Measurements from ENCODE around the gene DENND1C.
"Not testable (repeated sequence)": the region's sequence is repeated elsewhere in the genome, so short reads cannot be mapped to it uniquely, and the experiment has no call there.

The DENND1C gene

DNA sequence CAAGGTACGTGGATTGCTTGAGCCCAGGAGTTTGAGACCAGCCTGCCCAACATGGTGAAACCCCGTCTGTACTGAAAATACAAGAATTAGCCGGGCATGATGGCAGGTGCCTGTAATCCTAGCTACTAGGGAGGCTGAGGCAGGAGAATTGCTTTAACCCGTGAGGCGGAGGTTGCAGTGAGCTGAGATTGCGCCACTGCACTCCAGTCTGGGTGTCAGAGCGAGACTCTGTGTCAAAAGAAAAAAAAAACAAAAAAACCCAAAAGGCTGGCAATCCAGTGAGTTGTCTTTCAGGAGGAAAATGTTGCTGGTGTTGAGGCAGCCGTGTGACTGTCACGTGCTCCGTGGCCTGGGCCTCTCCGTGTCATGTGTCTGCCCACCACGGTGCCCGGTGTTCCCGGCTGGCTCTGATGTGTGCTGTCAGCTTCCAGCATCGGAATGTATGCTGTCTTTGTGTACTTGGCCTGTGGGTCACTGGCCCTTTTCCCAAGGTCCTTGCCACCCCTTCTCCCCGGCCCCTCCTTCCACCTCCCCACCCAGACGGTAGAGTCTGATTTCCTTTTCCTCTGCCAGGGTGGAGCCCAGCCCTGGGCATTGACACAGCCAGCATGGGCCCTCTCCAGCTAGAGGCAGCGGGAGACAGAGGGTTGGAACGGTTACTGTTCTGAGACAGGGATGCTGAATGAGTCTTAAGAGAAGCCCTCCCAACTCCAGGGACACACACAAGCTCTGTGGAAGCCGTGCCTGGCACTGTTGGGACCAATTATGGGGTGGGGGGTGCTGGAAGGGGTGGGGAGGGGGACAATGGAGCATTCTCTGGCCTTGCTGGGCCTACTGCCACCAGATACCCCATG, 27.8 kb upstream of the DENND1C start:
- DNase-seq (ENCODE audit: insufficient read length, low spot score) (no peak), FAIRE-seq (no peak)

DNA sequence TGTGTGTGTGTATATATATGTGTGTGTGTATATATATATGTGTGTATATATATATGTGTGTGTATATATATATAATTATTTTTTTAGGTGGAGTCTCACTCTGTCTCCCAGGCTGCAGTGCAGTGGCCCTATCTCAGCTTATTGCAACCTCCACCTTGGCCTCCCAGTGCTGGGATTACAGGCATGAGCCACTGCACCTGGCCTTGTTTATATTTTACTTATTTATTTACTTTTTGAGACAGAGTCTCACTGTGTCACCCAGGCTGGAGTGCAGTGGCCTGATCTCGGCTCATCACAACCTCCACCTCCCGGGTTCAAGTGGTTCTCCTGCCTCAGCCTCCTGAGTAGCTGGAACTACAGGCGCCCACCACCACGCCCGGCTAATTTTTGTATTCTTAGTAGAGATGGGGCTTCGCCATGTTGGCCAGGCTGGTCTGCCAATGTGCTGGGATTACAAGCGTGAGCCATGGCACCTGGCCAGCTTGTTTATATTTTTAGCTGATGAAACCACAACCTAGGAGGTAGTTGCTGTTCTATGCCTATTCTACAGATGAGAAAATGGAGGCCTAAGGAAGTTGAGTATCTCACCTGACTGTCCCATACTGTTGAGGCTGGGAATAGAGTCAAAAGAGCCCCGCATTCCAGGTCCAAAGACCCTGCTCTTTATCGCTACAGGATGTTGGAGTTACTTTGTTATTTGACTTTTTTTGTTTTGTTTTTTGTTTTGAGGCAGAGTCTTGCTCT, 26.6 kb upstream of the DENND1C start:
- DNase-seq (ENCODE audit: insufficient read length, low spot score); FAIRE-seq: not testable (repeated sequence)

DNA sequence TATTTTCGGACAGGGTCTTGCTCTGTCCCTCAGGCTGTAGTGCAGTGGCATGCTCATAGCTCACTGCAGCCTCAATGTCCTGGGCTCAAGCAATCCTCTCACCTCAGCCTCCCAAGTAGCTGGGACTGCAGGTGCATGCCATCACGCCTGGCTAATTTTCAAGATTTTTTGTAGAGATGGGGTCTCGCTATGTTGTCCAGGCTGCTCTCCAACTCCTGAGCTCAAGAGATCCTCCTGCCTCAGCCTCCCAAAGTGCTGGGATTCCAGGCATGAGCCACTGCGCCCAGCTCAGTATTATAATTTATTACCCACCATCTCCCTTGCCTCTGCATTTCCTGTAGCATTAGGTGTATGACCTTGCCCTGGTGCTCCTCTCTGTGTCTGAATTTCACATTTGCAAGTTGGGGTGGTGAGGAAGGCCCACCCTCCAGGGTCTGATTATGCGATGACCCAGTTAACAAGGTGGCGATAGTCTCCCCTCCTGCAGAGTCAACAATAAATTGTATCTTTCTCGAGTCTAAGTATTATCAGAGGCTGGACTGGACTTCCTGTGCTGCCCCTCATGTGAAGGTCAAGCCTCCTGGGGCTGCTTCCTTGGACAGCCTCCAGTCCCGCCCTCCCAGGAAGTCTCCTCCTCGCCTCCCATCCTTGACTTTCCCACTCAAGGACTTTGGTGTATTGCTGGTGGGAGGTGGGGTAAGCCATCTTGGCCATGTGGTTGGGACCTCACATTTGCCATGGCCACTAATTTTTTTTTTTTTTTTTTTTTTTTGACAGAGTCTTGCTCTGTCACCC, 22.0 kb upstream of the DENND1C start:
- DNase-seq (ENCODE audit: insufficient read length, low spot score) (no peak), FAIRE-seq (no peak)

DNA sequence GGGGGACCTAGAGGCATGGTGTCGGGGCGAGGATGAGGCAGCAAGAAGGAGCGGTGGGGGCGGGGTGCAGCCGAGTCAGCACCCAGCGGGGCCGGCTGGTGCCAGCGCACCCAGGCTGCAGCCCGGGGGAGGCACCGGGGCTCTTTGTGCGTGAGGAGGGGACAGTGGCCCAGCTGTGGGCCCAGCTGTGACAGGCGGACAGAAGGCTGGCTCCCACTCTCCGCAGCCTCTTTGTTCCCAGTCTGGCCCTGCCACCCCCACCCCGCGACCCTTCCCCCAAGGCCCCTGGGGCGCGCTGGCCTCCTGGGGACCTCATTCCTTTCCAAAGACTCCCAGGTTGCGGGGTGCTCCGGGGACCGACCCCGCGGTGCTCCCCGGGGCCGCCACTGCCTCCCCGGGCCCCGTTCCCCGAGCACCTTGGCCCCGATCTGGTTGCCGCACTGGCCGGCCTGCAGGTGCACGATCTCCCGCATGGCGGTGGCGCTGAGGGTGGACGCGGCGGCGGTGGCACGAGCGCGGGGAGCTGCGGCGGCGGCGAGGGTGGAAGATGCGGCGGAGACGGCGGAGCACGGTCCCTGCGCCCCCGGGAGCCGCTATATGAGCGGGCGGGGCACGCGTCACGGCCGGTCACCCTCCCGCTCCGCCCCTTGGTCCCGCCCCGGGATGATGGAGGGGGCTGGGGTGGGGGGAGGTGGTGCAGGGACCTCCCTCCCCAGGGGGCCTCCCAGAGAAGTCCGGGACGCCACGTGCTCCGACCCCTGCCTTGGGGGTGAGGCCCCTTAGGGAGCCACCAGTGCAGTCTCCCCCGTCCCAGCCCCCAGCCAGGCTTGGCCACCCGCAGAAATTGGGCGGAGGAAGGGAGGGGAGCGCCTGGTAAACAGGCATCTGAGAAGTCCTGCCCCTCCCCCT, 20.4 kb upstream of the DENND1C start, which contains the start of gene TUBB4A:
Gene TUBB4A (minus strand): TSS at position 570 of the 909 bp plus-strand sequence. CDS start 97 bp downstream, at position 473.
- FAIRE-seq (peak; percentile 56), DNase-seq (ENCODE audit: insufficient read length, low spot score) (no peak)

DNA sequence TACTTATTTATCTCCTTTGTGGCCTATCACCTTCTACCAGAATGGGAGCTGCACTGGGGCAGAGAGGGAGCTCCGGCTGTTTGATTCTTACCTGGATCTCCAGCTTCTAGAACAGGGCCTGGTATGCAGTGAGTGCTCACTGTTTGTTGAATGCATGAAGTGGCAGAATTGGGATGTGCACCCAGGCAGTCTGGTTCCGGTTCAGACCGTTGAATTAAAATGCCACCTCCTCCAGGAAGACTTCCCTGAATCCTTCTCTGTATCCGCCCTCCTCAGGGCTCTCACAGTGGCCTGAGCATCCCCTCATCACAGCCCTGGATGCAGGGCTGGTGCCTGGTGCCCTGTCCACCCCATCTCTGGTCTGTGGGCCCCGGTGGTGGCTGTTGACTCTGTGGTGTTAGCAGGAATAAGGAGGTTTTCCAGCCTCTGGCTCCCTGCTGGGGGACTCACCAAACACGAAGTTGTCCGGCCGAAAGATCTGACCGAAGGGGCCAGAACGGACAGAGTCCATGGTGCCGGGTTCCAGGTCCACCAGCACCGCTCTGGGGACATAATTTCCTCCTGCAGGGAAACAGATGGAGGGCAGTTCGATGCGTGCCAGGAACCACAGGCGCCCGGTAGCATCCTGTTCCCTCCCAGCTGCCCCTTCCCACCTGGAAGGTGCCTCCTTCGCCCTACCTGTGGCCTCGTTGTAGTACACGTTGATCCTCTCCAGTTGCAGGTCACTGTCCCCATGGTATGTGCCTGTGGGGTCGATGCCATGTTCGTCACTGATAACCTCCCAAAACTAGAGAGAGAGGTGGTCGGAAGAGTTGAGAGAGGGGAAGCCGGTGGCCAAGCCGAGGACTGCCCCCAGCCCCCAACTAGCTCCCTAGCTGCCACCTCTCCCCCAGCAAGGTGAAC, 19.5 kb upstream of the DENND1C start:
- FAIRE-seq (no peak), DNase-seq (ENCODE audit: insufficient read length, low spot score) (no peak)

DNA sequence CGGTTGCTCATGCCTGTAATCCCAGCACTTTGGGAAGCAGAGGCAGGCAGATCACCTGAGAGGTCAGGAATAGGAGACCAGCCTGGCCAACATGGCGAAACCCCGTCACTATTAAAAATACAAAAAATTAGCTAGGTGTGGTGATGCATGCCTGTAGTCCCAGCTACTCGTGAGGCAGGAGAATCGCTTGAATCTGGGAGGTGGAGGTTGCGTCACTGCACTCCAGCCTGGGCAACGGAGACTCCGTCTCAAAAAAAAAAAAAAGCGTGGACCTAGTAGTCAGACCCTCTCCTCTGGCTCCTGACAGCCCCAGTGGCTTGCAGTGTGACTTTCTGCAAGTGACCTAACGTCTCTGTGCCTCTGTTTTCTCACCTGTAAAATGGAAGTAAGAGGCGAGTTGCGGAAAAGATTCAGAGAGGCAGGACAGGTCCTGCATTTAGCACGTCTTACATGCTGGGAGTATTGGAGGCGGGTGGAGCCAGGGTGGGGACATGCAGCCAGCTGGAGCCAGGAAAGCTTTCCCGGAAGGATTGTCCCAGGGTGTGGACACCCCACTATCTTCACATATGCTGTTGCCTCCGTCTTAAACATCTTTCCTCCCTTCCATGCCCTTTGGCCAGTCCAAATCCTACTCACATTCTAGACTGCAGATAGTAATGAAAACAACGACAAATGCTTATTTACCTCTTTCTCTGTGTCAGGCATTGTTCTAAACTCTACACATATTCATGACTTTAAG, 17.6 kb upstream of the DENND1C start:
- no peak for DNase-seq (ENCODE audit: insufficient read length, low spot score)

DNA sequence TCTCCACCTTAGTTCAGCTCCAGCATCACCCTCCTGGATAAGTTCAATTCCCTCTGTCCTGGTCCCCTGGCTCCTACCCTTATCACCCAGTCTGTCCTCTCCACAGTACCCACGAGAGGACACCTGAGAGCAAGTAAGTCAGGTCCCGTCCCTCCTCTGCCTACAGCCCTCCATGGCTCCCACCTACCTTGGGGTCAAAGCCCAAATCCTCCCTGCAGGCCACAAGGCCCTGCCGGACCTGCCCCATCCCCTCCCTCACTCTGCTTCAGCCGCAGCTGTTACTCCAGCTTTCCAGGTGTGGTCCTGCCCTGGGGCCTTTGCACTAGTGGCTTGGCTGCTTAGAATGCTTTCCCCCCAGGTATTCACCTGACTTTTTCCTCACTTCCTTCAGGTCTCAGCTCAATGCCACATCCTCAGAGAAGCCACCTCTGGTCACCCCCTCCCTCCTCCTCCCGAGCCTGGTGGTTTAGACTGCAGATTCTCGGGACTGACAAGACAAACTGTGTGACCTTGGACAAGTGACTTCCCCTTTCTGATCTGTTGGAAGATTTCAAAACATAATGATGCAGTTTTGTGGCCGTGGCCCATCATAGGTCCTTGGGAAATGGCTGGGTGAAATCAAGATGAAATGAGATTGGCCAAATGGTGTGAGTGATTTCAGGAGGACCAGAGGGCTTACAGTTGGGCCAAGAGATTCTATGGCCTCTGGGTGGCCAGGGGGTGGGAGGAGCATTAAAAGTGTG, 16.9 kb upstream of the DENND1C start:
- DNase-seq (ENCODE audit: insufficient read length, low spot score) (no peak), FAIRE-seq (no peak)

More for the DNA sequence above, 17.6 kb upstream of the DENND1C start:
- no peak for FAIRE-seq

DNA sequence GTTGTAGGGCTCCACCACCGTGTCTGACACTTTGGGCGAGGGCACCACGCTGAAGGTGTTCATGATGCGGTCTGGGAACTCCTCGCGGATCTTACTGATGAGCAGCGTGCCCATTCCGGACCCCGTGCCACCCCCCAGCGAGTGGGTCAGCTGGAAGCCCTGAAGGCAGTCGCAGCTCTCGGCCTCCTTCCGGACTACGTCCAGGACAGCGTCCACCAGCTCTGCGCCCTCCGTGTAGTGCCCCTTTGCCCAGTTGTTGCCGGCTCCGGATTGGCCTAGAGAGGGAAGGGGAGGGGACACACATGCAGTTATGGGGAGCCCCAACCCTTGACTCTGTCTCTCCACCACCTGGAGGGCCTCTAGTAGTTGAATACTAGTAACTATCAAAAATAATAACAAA, 14.4 kb upstream of the DENND1C start:
- FAIRE-seq (no peak), DNase-seq (ENCODE audit: insufficient read length, low spot score) (no peak)

DNA sequence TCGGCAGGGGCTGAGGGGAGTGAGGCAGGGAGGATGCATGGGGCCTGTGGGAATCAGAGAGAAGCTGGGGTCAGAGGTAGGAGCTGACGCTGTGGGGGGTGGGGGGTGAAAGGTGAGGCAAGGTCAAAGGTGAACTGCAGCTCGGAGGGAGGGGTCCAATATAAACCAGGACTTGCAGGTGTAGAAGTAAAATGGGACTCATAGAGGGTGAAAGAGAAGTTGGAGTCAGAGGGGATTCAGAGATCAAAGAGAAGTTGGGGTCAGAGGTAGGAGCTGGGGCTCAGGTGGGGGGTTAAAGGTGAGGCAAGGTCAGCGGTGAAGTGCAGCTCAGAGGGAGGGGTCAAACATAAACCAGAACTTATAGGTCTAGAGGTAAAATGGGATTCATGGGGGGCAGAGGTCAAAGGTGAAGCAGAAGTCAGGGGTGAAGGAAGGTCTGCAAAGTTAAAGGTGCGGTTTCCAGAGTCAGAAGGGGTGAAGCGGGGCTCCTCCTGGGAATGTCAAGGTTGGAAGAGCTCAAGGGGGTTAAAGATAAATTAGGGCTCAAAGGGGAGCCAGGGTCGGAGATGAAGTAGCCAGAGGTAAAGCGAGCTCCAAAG, 12.9 kb upstream of the DENND1C start:
- DNase-seq (ENCODE audit: insufficient read length, low spot score) = no peak
- no peak for FAIRE-seq

DNA sequence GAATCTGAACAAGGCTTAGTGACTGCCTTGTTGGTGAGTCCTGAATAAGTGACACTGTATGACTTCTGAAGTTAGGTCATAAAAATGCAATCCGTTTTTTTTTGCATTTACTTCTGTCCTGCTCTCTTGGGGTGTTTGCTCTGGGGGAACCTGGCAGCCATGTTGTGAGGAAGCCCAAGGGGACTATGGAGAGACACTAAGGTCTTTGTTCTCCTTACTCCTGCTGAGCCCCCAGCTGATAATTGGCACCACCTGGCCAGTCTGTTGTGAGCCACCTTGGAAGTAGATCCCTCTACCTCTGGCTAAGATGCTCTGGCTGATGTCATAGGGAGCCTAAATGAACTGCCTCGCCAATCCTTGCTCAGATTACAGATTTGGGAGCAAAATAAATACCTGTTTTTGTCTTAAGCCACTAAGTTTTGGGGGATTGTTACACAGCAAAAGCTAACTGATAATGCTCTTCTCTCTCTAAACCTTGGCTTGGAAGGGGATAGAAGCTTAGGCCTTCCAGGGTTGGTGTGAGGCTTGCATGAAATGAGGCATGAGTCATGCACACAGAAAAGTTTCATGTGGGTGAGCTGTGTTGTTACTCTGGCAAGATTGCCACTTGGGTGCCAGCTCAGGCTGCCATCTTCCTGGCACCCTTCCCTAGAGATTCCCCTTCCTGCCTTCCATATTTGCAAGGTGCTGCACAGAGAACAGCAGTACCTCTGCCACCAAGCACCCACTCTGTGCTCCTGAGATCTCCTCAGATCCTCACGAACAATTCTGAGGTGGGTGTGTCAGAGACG, 10.4 kb upstream of the DENND1C start:
- DNase-seq (ENCODE audit: insufficient read length, low spot score) (no peak), FAIRE-seq (no peak)

DNA sequence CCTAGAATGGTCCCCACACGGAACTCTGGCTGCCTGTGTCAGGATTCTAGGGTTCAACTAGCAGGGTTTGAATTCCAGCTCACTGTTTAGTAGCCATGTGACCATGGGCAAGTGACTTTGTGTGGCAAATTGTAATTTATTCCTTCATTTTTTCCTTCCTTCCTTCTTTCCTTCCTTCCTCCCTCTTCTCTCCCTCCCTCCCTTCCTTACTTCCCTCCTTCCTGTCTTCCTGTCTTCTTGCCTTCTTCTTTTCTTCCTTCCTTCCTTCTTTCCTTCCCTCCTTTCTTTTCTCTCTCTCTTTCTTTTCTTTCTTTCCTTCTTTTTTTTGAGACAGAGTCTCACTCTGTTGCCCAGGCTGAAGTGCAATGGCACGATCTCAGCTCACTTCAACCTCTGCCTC, 8.5 kb upstream of the DENND1C start:
- FAIRE-seq = no peak
- DNase-seq (ENCODE audit: insufficient read length, low spot score) = no peak

DNA sequence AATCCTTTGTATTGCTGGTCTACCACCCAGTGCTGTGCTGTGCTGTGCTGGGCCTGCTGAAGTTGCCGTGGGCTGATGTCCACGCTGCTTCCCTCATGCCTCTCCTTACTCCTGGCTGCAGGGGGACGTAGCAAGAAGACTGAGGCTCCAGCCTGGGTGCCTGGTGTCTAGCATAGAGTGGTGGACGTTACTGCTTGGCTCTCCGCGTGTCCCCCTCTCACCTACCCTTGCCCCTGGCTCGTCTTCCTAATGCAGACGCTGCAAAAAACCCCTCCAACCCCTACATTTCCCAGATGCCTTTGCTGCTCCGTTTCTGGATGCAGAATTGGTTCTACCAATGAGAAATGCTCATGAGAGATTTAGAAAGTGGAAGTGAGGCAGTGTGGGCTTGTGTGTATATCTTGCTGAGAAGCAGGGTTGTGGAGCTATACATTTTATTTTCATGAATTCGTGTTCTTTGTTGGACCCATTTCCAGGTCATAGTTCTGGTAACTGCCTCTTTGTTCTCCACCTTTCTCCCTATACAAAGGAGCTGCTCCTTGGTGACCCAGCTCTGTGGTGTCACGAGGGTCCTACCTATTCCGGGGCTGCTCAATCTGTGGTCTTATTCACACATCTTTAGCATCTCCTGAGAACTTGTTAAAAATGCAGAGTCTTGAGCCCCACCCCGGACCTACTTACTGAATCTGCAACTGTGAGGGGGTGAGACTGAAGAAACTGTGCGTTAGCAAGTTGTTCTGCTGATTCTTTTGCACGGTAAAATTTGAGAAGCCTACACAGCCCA, 7.9 kb upstream of the DENND1C start:
- DNase-seq (ENCODE audit: insufficient read length, low spot score) (peak; percentile 62), FAIRE-seq (peak; percentile 97)

DNA sequence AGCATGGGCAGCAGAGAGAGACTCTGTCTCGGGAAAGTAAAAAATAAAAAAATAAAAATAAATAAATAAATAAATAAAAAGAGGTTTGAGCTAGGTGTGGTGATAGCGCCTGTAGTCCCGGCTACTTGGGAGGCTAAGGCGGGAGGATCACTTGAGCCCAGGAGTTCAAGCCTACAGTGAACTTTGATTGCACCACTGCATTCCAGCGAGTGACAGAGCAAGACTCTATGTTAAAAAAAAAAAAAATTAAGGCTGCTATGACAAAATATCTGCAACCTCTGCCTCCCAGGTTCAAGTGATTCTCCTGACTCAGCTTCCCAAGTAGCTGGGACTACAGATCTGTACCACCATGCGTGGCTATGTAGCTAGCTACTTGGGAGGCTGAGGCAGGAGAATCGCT, 3.2 kb upstream of the DENND1C start:
- no peak for DNase-seq (ENCODE audit: insufficient read length, low spot score)
- no peak for FAIRE-seq

DNA sequence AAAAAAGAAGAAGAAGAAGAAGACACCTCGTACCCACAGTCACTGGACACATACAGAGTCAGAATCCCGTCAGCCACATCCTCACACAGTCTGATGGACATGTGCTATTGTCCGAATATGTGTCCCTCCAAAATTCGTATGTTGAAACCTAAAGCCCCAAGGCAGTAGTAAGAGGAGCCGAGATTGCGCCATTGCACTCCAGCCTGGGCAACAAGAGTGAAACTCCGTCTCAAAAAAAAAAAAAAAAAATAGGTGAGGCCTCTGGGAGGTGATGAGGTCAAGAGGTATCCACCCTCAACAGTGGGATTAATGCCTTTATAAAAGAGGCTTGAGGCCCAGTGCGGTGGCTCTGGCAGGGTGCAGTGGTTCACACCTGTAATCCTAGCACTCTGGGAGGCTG, 2.6 kb upstream of the DENND1C start:
- no peak for FAIRE-seq

DNA sequence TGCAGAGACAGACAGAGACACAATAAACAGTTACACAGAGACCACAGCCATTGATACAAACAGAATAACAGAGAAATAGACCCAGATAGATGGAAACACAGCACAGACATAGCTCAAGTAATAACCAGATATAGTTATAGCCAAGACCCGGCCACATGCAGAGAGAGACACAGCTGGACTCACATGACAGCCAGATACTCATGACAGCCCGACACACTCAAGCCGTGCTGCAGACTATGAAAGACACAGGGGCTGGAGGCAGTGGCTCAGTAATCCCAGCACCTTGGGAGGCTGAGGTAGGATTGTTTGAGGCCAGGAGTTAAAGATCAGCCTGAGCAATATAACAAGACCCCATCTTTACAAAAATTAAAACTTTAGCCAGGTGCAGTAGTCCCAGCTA, 1.6 kb upstream of the DENND1C start:
- DNase-seq (ENCODE audit: insufficient read length, low spot score) = no peak
- FAIRE-seq = no peak

More for the DNA sequence above, 2.6 kb upstream of the DENND1C start:
- DNase-seq (ENCODE audit: insufficient read length, low spot score) = no peak

DNA sequence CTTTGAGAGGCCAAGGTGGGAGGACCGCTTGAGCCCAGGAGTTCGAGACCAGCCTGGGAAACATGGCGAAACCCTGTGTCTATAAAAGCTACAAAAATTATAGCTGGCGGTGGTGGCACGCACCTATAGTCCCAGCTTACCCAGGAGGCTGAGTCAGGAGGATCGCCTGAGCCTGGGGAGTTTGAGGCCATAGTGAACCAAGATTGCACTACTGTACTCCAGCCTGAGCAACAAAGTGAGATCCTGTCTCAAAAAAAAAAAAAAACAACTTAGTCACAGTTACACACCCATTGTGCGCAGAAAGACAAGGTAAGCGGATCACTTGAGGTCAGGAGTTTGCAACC, 728 bp upstream of the DENND1C start:
- no peak for FAIRE-seq
- no peak for DNase-seq (ENCODE audit: insufficient read length, low spot score)

Data from GM19239 (cell line).